K562 (cell line): Measurements from ENCODE around the gene SCNN1A.
A peak's percentile ranks its signal among the peaks of the same experiment; 100 is the strongest.

Source experiments
- BRCA1 ChIP-seq, 2 experiments: fragments of 450-650 bp in 1 of 2; sonication (generic) in 1 of 2; formaldehyde crosslinking in 1 of 2; IDR thresholded peaks; 2 replicates each; pipeline versions ENCODE4 v1.5.0 to v1.6.1; 2017 to 2020; ENCODE audit warnings: mild to moderate bottlenecking in 1 of 2, missing genetic modification reagents in 1 of 2
- CSDE1 ChIP-seq, 2 experiments: fragments of 450-650 bp; IDR thresholded peaks; 2 replicates each; pipeline ENCODE4 v1.6.1; 2016; ENCODE audit warnings: mild to moderate bottlenecking in 1 of 2
- CTCF ChIP-seq, 3 experiments: IDR thresholded peaks in 2 of 3; conservative IDR thresholded peaks in 1 of 3; 2 replicates each; pipeline ENCODE4 v1.5.1; 2011 to 2012; ENCODE audit warnings: low read length in 3 of 3, mild to moderate bottlenecking in 3 of 3, control low read depth in 2 of 3, improper control_type of control experiment in 1 of 3, inconsistent platforms in 1 of 3, low read depth in 1 of 3, mixed read lengths in 1 of 3, moderate library complexity in 1 of 3; ENCODE audit not compliant: insufficient read depth in 2 of 3
- FOXO4 ChIP-seq: fragments of 450-650 bp; formaldehyde crosslinking; IDR thresholded peaks from 2 replicates; pipeline ENCODE4 v1.4.0; 2020; ENCODE audit warnings: mild to moderate bottlenecking, moderate library complexity
- HNRNPLL ChIP-seq: fragments of 200-400 bp; formaldehyde crosslinking; IDR thresholded peaks from 2 replicates; pipeline ENCODE4 v1.6.1; 2017; ENCODE audit warnings: low read length, low read depth, mild to moderate bottlenecking; ENCODE audit not compliant: poor library complexity, severe bottlenecking
- KLF6 ChIP-seq: fragments of 250-450 bp; sonication (Bioruptor Pico); IDR thresholded peaks from 2 replicates; pipeline ENCODE4 v1.4.0; 2020; ENCODE audit warnings: mild to moderate bottlenecking, moderate library complexity, borderline replicate concordance
- MYC ChIP-seq, 2 experiments: fragments of 250-450 bp in 1 of 2; sonication (Bioruptor Pico) in 1 of 2; IDR thresholded peaks; 2 replicates each; pipeline versions ENCODE4 v1.5.1 to v1.6.1; 2012 to 2021; ENCODE audit warnings: low read depth in 2 of 2, borderline replicate concordance in 1 of 2, improper control_type of control experiment in 1 of 2, low read length in 1 of 2, mild to moderate bottlenecking in 1 of 2, moderate library complexity in 1 of 2
- RERE ChIP-seq: sonication (generic); formaldehyde crosslinking; IDR thresholded peaks from 2 replicates; pipeline ENCODE4 v1.8.0; 2023; ENCODE audit warnings: missing genetic modification reagents, mild to moderate bottlenecking, borderline replicate concordance
- SIN3A ChIP-seq, 2 experiments: fragments of 150-350 bp in 1 of 2; IDR thresholded peaks; 2 replicates each; pipeline ENCODE4 v1.6.1; 2011 to 2016; ENCODE audit warnings: borderline replicate concordance in 2 of 2, low read depth in 2 of 2, low read length in 2 of 2, mild to moderate bottlenecking in 2 of 2, moderate library complexity in 2 of 2; ENCODE audit not compliant: control insufficient read depth in 1 of 2
- SIRT6 ChIP-seq: IDR thresholded peaks from one replicate; pipeline ENCODE4 v1.6.1; 2012; ENCODE audit warnings: low read depth, mild to moderate bottlenecking, control low read depth, inconsistent platforms, low read length, moderate library complexity
- ZBED1 ChIP-seq: IDR thresholded peaks from 2 replicates; pipeline ENCODE4 v1.6.1; 2014
- ZBTB17 ChIP-seq: fragments of 450-650 bp; formaldehyde crosslinking; IDR thresholded peaks from 2 replicates; pipeline ENCODE4 v1.4.0; 2020; ENCODE audit warnings: mild to moderate bottlenecking
- ZNF384 ChIP-seq: IDR thresholded peaks from 2 replicates; pipeline ENCODE4 v1.6.1; 2012; ENCODE audit warnings: low read depth, low read length, improper control_type of control experiment

GRCh38 chr12:6363330-6364043 lies 11.9 kb downstream of the SCNN1A start:
- no peak for TF ChIP-seq ZBTB17 (CRISPR knock-in tag)
- peak; percentile 74; the same call in 1 of the 2 replicates for TF ChIP-seq MYC (IDR thresholded peaks at IDR 0.05; ENCODE audit: low read depth, low read length)
- no peak; the same call in 1 of the 2 replicates for TF ChIP-seq MYC (CRISPR knock-in tag; IDR thresholded peaks at IDR 0.05; ENCODE audit: borderline replicate concordance, low read depth)
- no peak for TF ChIP-seq CTCF (IDR thresholded peaks at IDR 0.05 in 2 of 3, conservative IDR thresholded peaks at IDR 0.05 in 1 of 3; ENCODE audit: insufficient read depth in 2 of 3, low read depth in 1 of 3, low read length in 3 of 3)
- no peak for TF ChIP-seq HNRNPLL
- TF ChIP-seq BRCA1 (IDR thresholded peaks at IDR 0.05): no peak
- TF ChIP-seq BRCA1 (CRISPR knock-in tag; IDR thresholded peaks at IDR 0.05): no peak
- no peak for TF ChIP-seq SIRT6
- no peak for TF ChIP-seq ZBED1
- peak in 1 of 2 experiments; percentile 37; a peak in 1 of 4 replicates for TF ChIP-seq SIN3A (IDR thresholded peaks at IDR 0.05; ENCODE audit: borderline replicate concordance in 2 of 2, control insufficient read depth in 1 of 2, low read depth in 2 of 2, low read length in 2 of 2)
- no peak for TF ChIP-seq KLF6 (CRISPR knock-in tag)
- TF ChIP-seq CSDE1 (IDR thresholded peaks at IDR 0.05): no peak
- TF ChIP-seq RERE: no peak
- peak; percentile 39; the same call in 1 of the 2 replicates for TF ChIP-seq ZNF384
- no peak for TF ChIP-seq FOXO4 (CRISPR knock-in tag)
